Brain microvascular endothelial cell (primary cell): ENCODE results near the gene TEC.

Experiments
- DNase-seq: peaks from one replicate; pipeline ENCODE4 v3.0.0-alpha.2; 2020
- H3K27ac ChIP-seq: fragments of 250-450 bp; sonication (Bioruptor Pico); 2 replicates; pipeline ENCODE4 v1.5.1; 2020; ENCODE audit warnings: mild to moderate bottlenecking, moderate library complexity
- H3K27me3 ChIP-seq: fragments of 250-450 bp; sonication (Bioruptor Pico); replicated peaks from 2 replicates; pipeline ENCODE4 v1.5.1; 2020; ENCODE audit warnings: mild to moderate bottlenecking
- H3K36me3 ChIP-seq: fragments of 250-450 bp; sonication (Bioruptor Pico); replicated peaks from 2 replicates; pipeline ENCODE4 v1.5.1; 2020; ENCODE audit warnings: mild to moderate bottlenecking
- H3K4me3 ChIP-seq: 2 replicates; pipeline ENCODE4 v1.5.1; 2011; ENCODE audit warnings: low read depth, mild to moderate bottlenecking, control low read depth, low read length, moderate library complexity
- CTCF ChIP-seq: IDR thresholded peaks from 2 replicates; pipeline ENCODE4 v1.5.1; 2011; ENCODE audit warnings: low read depth, mild to moderate bottlenecking, moderate library complexity, low read length, control low read depth, inconsistent platforms; ENCODE audit errors: missing control alignments
- in situ Hi-C: cut with HindIII; loops from 2 replicates; pipeline ENCODE4 v1.10.0; 2017; ENCODE audit warnings: low sequenced_read_pairs, low pct_ligation_motif_present

Gene TEC

GRCh38 chr4:48108309-48109073, 161.1 kb downstream of the TEC start:
- Histone ChIP-seq H3K4me3 (no peak overlapping the region), H3K27ac (no peak overlapping the region), H3K36me3 (no peaks in the 10 kb centered on the region), H3K27me3 (no peaks in the 10 kb centered on the region)
- no peak for DNase-seq
- in situ Hi-C loops, result no loop called here
- TF ChIP-seq CTCF, result no peak

GRCh38 chr4:48105230-48105629, 164.4 kb downstream of the TEC start:
- no peak for TF ChIP-seq CTCF
- in situ Hi-C loops, result no loop called here

GRCh38 chr4:48103483-48104139, 166.0 kb downstream of the TEC start:
- no peaks in the 10 kb centered on the region for H3K36me3 ChIP-seq
- no peaks in the 10 kb centered on the region for H3K27me3 ChIP-seq
- no peak for TF ChIP-seq CTCF
- no peak overlapping the region for H3K4me3 ChIP-seq
- no peak overlapping the region for H3K27ac ChIP-seq
- in situ Hi-C loops, result no loop called here
- no peak for DNase-seq

More at GRCh38 chr4:48105230-48105629, 164.4 kb downstream of the TEC start:
- no peaks in the 10 kb centered on the region for H3K36me3 ChIP-seq
- H3K27me3 ChIP-seq, result no peaks in the 10 kb centered on the region
- no peak overlapping the region for H3K4me3 ChIP-seq
- DNase-seq, result no peak
- H3K27ac ChIP-seq, result no peak overlapping the region

- Histone ChIP-seq H3K27ac (no peak overlapping the region), H3K4me3 (no peak overlapping the region), H3K27me3 (no peaks in the 10 kb centered on the region), H3K36me3 (no peaks in the 10 kb centered on the region)
- peak; percentile 11 for TF ChIP-seq CTCF
- no peak for DNase-seq
- in situ Hi-C loops, result no loop called here
These were observed 167.3 kb downstream of the TEC start for GRCh38 chr4:48102303-48102702.

- in situ Hi-C loops, result no loop called here
- Histone ChIP-seq H3K27ac (no peak overlapping the region), H3K27me3 (no peaks in the 10 kb centered on the region), H3K4me3 (no peak overlapping the region), H3K36me3 (no peaks in the 10 kb centered on the region)
- DNase-seq, result no peak
- TF ChIP-seq CTCF, result no peak
These were observed 169.4 kb downstream of the TEC start for GRCh38 chr4:48100256-48100655.
